Effector CD4-positive, alpha-beta T cell (primary cell): ENCODE results near the gene FHOD1.
A peak's percentile ranks its signal among the peaks of the same experiment; 100 is the strongest.

Experiments
- DNase-seq: peaks from one replicate; pipeline ENCODE4 v3.0.0-alpha.2; 2020

Gene FHOD1

DNA sequence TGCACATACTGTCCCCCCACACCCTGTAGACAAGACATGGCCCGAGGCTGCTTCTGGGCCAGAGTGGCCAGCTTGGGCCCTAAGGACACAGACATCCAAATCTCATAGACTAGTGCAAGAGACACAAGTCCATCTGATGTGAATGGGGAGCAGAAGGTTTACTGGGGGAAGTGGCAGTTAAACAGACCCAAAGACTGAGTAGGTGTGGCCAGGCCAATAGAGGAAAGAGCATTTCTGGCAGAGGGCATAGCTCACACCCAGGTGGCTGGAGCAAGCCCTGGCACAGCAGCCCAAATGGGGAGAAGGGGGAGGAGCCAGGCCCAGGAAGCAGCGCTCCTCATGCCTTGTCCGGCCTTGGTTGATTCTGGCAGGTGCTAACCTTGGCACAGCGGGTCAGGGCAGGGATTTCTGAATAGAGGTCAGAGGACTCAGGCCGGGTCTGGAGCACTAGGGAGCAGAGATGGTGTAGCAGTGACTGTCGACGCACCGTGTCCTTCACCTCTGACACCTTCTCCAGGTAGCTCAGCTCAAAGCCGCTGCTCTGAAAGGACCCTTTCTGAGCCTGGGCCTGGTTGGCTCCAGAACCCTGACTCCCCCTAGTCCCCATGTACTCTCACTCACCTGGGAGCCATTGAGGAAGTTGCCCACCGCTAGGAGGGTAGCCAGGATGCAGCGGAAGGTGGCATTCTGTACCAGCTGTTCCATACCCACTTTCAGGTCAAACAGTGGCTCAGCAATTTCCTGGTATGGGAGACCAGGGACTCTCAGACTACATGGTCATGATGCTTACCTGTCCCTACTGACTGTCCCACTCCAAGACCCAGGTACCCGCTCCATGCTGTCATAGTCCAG lies 16.2 kb downstream of the FHOD1 start:
- DNase-seq = no peak

GRCh38 chr16:67229906-67230808 lies 17.1 kb downstream of the FHOD1 start:
- DNase-seq = no peak

- no peak for DNase-seq
These were observed 18.4 kb downstream of the FHOD1 start for GRCh38 chr16:67228905-67229304.

DNA sequence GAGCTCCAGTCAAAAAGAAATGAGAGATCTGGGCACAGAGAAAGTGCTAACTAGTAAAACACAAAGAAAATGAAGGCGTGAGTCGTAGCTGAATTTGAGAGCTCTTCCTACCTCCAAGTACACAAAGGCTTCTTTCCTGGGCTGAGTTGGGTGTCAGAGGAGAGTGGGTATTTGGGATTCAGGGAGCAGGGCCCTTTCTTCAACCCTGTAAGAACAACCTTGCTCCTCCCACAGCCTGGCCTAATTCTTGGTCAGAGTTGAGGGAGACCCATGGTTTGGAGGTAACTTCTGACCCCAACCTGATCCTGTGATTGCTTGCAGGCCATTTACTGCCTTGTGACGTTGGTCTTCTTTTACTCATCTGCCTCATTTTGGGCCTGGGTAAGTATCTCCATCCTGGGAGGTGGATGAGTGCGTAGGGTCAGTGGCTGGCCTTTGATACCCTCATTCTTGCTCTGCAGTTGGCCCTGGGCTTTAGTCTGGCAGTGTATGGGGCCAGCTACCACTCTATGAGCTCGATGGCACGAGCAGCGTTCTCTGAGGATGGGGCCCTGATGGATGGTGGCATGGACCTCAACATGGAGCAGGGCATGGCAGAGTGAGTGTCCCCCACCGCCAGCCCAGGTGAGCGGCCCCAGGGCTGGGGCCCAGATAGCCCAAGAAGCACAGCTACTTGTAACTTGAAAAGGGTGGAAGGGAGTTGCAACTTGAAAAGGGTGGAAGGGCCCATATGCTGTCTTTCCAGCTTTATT lies 19.1 kb downstream of the FHOD1 start:
- DNase-seq = no peak

DNA sequence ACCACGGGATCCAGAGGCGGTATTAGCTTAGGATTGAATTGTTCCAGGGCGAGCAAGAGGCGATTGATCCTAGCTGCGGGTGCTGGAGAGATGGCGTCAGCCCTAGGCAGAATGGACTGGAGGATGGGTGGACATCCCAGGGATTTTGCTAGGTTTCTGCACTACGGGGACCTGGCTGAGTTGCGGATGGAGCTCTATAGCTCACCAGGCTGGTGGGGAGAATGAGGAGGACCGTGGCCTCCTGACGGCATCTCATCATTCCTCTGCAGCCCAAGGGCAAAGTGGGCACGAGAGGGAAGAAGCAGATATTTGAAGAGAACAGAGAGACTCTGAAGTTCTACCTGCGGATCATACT lies 19.7 kb downstream of the FHOD1 start:
- DNase-seq = no peak

DNA sequence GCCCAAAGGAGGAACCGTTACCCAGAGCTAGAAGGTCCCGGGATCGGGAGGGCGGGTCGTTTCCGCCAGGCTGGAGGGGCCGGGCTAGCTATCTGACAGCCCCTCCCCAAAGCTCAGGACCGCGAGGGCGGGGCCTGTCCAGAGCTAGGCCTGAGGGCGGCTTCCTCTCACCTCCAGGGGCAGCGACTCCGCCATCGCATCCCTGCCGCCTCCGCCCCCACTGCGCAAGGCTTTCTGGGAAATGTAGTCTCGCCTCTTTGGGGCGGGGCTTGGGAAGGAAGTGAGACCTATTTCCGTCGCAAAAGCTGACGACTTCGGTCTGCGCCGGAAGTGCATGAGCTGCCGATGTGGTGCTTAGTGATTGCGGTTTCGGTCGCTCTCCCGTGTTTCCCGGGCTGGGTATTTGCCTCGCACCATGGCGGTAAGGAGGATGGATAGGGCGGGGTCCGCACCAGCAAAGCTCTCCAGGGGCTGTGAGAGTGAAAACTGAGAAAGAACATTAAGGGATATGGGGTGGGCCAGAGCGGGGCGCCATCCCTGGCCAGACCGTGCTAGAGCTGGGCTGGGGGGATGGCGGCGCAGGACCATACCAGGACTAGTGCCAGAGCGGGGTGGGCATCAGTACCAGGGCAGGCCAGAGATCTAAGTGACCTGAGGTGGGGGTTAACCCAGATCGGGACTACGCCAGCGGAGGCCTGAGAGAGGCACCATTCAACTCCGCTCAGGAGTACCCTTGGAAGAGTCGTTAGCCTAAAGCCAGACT lies 20.3 kb downstream of the FHOD1 start, which contains the start of gene TMEM208:
TMEM208 (plus strand) TSS at position 327 of the 763 bp plus-strand sequence; CDS start at position 416, 89 bp downstream.
- peak; percentile 98 for DNase-seq

DNA sequence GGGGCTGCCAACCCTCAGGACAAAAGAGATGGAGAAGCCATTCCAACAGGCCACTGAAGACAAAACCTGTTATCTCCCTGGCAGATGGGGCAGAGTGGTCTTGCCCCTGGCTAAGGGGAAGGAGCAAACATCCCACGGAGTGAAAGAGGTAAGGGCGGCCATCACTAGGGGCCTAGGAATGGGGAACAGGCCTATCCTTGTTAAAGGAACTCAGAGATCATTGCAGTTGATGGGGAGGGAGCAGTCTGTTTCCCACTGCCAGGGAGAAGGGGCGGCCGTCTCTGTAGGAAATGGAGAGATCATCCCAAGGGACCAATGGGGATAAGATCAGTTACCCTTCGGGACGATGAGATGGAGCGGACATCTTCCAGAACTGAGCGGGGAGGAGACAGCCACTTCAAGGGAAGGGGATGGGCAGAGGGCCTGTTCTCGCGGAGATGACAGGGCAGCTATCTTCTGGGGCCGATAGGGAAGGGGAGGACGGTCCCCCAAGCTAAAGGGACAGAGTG lies 20.9 kb downstream of the FHOD1 start:
- DNase-seq = no peak

- no peak for DNase-seq
These were observed 23.3 kb downstream of the FHOD1 start for GRCh38 chr16:67223992-67224391.

DNA sequence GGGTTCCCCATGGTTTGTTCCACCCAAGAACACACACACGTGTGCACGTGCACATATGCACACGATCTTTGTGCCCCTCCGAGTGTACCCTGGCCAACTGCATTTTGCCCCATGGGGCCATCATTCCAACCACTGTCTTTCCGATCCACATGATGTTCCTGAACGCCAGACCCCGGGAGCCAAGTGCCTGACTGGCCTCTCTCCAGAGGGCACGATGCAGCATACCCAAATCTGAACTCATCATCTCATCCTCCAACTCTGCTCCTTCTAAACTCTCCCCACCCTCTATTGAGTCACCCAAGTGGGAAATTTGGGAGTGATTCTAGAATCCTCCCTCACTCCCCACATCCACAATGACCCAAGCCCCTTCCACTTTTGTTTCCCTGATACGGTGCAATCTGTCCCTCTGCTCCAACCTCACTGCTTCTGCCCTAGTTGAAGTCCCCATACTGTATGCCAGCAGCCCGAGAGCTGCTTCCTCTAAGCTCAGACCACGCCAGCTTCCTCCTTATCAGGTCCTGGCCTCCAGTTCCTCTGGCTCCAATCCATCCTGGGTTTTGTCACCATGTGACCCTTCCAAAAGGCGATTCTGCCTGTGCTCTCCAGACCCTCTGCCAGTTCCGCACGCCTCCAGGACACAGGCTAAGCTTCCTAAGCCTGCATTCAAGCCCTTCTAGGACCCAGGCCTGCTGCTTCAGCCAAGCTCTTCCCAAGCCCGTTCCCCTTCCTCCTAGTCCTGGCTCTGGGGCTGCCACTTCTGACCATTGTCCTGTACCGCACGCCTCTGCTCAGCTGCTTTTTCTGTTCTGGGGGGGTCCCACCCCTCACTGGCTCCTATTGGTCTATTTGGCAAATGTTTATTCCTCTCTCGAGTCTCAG lies 30.4 kb downstream of the FHOD1 start:
- DNase-seq = no peak

DNA sequence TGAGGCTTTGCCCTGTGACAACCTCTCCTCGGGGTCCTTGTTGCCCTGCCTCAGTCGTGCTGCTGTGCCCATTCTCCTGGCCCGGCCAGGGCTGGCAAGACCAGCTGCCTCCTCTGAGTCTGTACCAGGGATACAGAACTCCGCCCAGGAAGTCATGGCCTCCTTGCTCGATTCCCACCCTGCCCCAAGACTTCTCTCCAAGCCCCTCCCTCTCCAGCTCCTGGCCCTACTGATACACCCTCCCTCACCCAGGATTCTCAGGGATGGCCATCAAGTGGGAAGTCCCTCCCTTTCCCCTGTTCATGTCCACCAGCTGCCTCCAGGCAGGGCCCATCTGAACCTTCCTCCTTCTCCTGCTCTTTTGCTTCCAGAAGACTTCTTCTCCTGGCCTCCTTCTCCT lies 31.6 kb downstream of the FHOD1 start:
- no peak for DNase-seq

- DNase-seq = no peak
These were observed 33.9 kb downstream of the FHOD1 start for GRCh38 chr16:67213197-67214019.

DNA sequence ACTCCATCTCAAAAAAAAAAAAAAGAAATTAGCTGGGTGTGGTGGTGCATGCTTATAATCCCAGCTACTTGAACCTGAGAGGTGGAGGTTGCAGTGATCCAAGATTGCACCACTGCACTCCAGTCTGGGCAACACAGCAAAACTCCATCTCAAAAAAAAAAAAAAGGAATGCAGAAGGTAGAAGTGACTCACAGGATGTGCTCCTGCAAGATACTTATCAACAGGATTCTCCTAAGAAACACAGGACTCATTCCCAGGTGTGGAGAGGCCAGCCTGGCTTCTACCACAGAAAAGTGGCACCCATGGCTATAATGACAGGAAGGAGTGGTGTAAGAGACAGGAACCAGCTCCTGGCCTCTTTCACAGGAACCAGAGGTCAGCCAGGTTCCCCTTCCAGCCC lies 34.5 kb downstream of the FHOD1 start:
- no peak for DNase-seq

GRCh38 chr16:67211674-67212073 lies 35.6 kb downstream of the FHOD1 start:
- no peak for DNase-seq

- DNase-seq = no peak
These were observed 37.0 kb downstream of the FHOD1 start for GRCh38 chr16:67210069-67210937.

- DNase-seq = no peak
These were observed 37.7 kb downstream of the FHOD1 start for GRCh38 chr16:67209565-67209964.

- no peak for DNase-seq
These were observed 39.0 kb downstream of the FHOD1 start for GRCh38 chr16:67208154-67208896.

DNA sequence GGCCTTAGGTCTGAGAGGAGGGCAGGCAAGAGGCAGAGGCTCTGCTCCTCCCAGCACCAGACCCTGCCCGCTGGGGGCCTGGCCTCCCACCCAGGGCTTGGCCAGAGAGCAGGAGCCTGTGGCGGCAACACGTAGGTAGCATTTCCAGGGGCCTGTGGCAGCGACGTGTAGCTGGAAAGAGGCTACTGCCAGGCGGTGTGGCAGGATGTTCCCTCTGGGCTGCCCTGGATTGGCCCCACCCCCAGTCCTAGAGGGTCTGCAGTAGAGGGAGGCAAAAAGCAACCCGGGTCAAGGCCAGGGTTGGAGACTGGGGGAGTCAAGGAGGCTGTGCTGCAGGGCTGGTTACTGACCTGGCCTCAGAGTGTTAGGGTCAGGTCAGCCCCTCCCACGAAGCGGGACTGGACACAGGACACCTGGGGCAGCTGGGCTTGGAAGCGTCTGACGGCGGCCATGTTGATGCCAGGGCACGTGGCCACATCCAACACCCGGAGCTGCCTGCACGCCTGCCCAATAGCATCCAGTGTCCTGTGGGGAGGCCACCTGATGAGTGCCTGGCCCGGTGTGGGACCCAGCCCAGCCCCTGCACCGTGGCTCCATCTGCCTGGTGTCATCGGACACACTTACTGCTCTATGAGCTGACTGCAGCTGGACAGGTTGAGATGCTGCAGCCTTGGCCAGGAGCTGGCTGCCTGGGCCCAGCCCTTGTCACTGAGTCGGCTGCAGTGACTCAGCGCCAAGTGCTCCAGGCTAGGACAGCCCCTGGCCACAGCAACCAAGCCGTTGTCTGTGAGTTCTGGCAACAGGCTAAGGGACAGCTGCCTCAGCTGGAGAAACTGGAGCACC lies 39.8 kb downstream of the FHOD1 start:
- DNase-seq = no peak
